ENCODE results near the gene RAB11FIP4.

The RAB11FIP4 gene

DNA sequence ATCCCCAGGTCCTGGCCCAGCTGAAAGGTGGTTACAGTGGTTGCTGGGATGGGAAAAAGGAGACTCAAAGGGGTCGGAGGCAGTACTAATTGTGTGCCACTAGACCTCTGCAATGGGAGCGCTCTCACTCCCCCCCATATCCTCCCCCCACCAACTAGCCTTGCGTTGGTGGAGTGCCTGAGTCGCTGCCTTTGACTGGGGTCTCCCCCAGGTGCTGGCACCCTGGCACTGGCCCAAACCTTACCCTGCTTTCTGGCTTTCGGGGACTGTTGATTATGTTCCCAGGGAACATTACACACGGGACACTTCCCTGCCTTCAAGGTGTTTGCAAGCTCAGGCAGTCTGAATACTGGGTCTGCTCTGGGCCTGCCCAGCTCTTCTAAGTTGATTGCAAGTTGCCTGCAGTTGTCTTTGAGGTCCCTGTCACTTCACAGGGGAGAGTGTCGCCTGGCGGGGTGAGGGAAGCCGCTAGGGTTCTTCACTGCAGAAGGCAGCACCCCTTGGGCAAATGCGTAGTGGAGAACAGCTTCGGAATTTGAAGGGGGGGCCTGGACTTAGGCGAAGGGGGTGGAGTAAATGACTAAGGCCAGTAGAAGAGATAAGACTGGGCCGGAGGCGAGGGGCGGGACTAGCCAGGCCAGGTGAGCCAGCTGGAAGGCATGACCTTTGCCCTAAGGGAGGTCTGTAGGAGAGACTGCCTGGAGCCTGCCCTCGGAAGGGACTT, 98.0 kb downstream of the RAB11FIP4 start:
- peak; percentile 23 for DNase-seq

DNA sequence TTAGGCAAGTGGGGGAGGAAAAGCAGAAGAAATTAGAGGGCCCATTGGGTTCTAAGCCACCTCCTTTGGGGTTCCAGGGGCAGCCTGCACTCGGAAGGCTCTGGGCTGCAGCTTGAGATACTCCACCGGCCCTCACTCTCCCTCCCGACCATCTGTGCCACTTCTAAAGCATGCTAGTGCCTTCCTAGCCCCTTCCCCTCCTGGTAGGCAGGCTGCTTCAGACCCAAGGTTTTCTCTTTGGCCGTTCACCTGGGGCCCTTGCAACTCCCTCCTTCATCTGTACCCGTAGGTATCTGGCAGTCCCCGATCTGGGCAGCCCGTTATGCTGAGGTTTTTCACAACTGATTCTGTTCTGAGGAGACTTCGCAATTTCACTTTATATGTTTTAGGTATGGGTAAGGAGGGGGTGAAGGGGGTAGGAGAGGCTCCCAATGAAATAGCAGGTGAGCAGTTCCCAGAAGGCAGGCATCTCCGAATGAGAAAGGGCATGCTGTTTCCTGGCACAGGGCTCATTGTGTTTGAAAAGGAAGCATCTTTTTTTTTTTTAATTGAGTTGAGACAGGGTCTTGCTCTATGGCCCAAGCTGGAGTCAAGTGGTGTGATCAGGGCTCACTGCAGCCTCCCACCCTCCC, 98.7 kb downstream of the RAB11FIP4 start:
- no peak for DNase-seq

DNA sequence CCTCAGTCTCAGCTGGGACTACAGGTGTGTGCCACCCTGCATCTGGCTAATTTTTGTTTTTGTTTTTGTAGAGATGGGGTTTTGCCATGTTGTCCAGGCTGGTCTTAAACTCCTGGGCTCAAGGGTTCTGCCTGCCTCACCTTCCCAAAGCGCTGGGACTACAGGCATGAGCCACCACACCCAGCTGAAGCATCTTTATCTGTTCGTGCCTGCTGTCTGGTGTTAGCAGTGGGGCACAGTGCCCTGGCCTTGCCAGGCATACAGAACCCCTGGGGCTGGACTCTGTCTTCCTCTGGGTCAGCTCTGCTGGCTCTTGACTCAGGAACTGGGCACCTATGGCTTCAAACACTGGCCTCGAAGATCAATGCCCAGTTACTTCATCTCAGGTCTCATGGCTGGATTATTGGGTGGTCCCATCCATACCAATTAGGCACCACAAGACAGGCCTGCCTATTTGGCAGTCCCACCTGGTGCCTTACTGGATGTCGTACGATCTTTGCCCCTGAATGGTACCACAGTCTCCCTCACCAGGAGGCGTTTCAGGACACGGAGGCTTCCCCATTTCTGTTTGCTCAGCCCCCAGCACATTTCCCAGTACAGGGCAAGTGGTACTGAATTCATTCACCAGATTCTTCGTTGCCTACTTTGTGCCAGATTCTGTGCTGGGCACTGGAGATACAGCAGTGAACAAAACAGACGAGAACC, 99.3 kb downstream of the RAB11FIP4 start:
- DNase-seq: no peak

DNA sequence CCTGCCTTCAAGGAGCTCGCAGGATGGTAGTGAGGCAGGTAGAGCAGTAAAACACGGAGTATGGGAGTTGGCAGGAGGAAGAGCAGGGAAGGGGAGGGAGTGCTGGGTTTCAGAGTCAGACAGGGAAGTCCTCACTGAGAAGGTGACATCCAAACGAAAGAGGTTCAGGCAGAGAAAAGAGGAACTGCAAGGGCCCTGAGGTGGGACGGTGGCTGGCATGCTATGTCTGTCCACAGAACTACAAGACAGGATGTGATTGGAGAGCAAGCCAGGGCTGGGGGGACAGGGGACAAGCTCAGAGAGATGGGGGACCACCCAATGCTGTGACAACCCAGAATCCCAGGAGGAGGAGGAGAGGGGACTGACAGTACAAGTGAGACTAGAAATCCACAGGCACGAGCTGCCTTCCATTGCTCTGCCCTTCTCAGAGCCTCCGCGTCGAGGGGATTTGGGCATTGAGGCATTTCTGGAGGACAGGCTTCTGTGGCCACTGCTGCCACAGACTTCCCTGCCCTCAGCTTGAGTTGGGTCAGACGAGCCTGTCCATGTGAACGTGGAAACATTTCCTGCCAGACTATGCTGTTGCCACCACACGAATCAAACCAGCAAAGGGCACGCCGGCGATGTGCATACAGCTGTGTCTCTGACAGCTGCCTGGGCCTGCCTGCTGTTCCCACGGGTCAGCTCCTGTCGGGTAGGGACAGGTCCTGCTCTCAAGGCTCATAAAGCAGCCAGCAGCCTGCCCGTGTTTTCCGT, 100.1 kb downstream of the RAB11FIP4 start:
- DNase-seq: peak; percentile 20

DNA sequence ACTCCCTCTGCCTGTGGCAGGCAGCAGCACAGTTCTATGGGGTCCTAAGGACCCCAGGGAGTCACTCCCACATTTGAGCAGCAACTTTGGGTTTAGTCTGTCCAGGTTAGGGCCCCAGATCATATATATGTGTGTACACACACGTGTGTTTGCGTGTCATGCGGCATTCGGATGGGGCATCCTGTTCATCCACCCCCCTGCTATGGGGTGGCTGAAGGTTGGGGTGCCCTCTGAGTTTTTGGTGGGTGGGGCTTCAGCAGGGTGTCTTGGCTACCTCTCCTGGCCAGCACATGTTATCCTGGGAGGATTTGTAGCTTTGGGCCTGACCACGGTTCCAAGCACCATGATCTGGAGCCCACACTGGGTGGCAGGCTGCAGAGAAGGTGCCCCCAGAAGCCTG, 100.7 kb downstream of the RAB11FIP4 start:
- DNase-seq: no peak

DNA sequence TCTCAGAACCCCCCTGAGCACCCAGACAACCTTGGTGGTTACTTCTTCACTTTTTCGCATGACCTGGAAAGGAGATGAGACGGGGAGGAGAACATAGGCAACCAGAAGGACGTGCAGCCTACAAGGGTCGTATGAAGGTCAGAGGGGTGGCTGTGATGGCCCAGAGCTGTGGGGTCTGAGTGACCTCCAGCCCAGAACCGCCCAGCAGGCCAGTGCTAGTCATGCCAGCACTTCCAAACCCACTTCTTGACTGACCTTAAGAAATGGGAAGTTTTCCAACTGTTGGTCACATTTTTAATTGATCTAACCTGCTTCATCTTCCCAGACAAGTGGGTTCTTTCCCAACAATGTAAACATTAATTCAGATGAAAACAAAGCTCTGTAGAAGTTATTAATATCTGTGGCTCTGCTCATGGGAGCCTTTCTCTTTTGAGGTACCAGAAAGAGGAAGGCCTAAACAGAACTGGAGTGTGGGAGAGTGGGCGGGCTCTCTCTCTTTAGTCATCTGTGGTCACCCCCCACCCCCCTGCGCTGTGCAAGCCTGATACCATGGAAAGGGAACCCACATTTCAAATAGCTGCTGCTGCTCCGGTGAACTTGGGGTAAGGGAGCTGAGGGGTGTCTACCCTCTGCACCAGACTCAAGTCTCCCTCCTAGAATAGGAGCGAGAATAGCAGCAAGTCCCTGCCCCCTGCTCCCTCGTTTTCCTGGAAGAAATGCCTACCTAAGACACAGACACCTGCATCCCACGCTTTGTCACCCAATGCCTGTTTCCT, 101.6 kb downstream of the RAB11FIP4 start:
- DNase-seq: peak; percentile 60

DNA sequence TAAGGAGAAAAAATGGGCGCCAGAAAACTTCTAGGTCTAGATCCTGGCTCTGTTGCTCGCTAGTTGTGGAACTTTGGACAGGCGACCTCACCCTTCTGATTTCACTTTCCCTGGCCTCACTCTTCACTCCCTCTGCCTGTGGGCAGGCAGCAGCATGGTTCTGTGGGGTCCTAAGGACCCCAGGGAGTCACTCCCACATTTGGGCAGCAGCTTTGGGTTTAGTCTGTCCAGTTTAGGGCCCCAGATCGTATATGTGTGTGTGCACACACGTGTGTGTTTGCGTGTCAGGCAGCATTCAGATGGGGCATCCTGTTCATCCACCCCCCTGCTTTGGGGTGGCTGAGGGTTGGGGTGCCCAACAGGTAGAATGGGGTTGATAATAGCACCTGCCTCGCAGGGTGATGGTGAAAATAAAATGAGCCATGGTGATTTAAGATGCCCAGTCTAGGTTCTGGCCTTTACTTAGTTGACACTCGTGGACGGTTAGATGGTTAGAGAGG, 102.2 kb downstream of the RAB11FIP4 start:
- DNase-seq: peak; percentile 26

DNA sequence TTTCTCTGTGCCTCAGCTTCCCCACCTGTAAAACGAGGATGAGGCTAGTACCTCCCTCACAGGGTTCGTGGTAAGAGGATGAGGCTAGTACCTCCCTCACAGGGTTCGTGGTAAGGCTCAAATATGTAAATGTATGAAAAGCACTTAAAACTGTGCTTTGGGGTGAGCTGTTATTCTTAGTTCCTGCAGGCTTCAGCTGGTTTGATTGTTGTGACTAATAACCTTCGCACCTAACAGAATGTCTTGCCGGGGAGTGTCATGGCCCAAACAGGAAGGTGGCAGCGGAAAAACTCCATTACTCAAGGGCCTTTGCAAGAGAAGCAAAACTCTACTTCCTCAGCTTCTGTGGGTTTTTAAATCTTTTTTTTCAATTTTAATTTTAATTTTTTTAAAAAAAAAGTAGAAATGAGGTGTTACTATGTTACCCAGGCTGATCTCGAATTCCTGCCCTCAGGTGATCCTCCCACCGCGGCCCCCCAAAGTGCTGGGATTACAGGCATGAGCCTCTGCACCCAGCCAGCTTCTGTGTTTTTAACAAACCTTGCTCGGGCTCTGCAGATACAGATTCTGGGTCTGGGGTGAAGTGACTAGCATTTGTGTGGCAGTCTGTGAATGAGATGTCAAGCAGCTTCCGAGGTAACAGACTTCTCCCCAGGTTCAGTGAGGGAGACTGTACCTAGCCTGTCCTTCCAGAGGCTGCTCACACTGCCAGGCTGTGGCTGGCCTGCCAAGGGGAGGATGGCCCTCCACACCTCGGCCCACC, 103.0 kb downstream of the RAB11FIP4 start:
- peak; percentile 81 for DNase-seq

DNA sequence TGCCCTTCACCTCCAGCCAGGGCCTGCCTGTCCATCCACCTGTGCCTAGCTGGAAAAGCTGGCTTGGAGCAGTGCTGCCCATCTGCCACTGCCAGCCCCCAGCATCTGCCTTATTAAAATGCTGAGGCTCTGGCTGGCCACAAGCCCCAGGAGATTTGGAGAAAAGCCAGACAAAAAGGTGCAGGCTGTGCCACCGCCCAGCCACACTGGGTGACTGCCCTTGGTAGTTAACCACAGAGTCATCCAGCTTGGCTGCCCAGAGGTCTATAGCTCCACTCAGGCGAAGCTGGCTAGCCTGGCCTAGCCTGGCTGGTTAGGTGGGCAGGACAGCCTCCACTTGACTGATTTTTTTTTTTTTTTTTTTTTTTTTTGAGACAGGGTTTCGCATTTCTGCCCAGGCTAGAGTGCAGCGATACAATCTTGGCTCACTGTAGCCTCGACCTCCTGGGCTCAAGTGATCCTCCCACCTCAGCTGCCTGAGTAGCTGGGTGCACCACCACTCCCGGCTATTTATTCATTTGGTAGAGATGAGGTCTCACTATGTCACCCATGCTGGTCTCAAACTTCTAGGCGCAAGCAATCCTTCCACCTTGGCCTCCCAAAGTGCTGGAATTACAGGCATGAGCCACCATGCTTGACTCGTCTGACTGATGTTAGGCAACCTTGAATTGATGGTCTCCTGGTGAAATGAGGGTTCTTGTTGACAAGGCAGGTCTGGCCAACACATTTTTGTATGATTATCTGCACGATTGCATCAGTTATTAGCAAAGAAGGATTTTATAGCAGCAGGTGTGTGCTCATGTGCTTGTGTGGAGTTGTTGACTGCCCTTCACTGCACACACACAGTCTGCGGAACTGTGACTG, 103.8 kb downstream of the RAB11FIP4 start:
- DNase-seq: peak; percentile 19

DNA sequence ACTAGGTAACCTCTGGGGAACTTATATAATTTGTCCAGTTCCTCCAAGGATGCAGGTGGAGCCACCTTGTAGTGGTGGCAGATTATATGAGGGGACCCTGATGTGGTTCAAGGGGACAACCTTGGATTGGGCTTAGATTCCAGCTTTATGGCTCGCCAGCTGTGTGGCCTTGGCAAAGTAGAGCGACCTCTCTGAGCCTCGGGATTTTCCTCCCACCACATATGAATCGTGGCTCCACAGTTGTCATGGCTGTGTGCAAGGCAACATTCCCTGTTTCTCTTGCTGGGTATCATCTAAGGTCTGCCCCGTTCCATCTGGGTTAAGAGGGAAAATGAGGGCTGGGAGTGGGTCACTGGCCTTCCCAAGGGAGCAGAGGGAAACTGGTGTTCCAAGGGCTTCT, 104.6 kb downstream of the RAB11FIP4 start:
- no peak for DNase-seq

DNA sequence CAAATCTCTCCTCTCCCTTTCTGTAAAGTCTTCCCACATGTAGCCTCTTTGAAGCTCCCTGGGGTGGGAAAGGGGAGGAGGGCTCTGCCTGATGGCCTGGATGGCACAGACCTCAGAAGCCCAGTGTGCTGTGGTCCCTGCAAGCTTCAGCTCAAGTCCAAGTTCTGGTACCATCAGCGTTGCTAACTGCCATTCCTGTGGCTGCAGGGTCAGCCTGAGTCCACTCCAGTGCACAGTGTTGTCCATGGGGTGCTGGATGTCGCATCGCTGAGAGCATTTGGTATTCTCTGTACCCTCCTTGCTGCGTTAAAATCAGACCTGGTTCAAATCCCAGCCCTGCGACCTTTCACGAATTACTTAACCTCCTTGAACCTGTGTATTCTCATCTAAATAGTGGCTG, 105.1 kb downstream of the RAB11FIP4 start:
- DNase-seq: no peak

DNA sequence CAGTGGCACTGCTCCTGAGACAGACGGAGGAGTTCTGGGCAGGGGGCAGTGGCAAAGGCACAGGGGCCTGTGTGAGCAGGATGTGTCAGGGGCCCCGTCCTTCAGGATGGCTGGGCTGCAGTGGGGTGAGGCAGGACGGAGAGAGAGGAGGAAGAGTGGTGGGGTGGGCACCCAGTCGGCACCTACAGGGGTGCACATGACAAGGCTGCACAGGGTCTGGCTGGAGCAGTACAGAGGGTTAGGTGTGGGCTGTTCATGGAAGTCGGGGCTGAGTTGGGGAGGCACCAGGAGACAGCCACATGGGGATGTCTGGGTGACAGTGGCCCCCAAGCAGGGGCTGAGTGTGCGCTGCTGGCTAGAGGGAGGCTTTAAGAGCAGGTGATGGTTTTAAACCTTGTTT, 106.0 kb downstream of the RAB11FIP4 start:
- DNase-seq: no peak

DNA sequence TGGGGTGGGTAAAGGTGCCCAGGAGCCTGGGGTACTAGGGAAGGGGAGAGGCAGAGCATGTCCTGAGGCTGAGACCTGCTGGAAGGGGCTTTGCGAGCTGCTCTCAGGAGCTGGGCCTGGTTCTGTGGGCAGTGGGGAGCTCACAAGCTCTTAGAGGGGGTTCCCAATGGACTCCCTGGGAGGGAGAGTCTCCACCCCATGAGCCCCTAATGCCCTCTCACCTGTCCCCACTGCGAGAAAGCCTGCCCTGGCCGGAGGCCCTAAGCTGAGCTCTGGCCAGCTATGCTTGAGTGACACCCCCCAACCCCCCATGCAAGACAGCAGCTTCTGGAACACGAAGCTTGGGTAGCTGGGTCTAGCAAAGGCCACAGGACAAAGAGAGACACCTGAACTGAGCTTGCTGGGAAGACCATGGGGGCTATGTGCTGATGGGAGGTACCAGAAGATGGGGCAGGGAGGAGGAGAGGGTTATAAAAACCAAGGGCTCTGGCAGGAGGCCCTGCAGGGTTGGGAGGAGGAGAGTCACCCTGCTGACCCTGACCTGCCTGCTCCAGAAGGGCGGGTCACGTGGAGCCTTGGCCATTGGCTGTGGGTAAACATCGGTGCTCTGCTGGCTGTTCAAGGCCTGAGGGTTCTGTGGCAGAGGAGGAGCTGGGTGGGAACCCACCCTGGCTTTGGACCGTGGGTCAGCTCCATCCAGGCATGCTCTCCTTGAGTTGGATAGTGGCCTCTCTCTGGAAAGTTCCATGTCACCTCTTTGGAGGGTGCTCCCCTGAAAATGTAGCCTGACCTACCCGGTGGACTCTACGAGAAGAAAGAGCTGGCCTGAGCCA, 106.7 kb downstream of the RAB11FIP4 start:
- DNase-seq: no peak

DNA sequence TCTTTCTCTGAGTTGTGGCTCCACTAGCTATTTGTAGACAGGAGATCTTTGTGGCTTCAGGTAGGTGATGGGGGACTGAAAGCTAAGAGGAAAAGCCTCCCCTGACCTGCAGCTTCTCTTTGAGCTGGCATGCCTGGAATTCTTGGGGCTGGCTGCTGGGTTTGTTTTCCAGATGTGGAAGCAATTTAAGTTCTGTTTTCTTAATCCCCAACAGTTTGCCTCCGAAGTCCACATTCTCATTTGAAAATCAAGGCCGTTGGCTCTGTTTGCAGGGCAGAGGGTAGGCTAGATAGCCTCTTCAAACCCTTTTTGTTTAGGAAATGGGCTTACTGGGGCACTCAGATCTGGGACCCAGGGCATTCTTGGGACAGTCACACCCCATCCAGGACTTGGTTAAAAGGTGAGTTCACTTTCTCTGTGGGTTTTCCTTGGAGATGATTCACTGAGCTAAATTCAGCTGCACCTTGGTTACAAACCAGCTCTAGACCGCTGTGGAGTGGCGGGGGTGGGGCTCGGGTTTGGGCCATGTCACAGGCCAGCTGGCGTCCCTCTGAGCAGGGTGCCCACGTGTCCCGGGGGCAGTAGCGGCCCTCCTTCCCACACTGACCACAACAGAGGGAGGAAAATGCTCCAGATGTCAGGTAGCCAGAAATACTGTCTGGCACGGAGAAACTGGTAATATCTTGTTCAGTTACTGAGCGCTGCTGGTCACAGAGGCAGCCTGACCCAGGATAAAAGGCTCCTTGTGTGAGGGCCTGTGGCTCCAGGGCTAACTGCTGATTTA, 108.5 kb downstream of the RAB11FIP4 start:
- no peak for DNase-seq

DNA sequence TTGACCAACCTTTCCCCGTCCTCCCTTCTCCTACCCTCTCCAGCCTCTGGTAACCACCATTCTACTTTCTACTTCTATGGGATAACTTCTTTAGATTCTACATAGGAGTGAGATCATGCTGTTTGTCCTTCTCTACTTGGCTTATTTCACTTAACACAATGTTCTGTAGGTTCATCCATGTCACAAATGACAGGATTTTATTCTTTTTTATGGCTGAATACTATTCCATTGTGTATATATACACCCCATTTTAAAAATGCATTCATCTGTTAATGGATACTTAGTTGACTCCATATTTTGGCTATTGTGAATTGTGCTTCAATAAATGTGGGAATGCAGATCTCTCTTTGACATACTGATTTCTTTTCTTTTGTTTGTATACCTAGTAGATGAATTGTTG, 115.0 kb downstream of the RAB11FIP4 start:
- no peak for DNase-seq

DNA sequence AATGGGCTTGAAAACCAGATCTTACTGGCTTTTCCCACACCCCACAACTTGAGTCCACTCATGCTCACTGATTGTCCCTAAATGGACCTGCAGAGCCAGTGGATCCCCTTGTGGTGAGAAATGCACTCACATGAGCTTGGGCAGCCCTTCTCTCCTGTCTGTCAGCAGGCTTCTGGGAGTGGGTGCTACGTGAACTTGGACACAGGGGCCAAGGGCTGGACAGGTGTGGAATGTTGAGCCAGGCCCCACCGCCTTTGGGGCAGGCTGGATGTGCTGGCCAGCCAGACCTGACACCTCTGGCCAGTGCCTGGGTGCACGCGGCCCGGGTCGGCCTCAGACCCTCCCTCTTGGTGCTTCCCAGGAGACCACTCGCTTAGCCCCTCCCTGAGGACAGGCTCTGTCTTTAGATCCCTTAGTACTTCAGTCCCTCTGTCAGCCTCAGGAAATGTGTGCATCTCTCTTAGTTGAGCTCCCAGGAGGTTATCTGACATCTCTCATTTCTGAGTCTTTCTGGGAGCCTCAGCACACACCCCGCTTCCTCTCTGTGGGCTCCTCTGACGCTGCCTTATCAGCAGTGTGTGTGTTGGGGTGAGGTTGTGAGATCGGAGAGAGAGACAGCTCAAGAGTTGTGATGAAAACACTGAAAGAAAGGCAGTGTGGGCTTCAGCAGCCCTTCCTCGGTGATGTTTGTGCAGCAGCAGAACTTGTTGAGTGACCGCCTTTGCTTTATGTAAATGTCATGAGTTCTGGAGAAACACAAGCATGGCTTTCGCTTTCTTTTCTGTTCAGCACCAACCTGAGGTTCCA, 117.0 kb downstream of the RAB11FIP4 start:
- peak; percentile 81 for DNase-seq

DNA sequence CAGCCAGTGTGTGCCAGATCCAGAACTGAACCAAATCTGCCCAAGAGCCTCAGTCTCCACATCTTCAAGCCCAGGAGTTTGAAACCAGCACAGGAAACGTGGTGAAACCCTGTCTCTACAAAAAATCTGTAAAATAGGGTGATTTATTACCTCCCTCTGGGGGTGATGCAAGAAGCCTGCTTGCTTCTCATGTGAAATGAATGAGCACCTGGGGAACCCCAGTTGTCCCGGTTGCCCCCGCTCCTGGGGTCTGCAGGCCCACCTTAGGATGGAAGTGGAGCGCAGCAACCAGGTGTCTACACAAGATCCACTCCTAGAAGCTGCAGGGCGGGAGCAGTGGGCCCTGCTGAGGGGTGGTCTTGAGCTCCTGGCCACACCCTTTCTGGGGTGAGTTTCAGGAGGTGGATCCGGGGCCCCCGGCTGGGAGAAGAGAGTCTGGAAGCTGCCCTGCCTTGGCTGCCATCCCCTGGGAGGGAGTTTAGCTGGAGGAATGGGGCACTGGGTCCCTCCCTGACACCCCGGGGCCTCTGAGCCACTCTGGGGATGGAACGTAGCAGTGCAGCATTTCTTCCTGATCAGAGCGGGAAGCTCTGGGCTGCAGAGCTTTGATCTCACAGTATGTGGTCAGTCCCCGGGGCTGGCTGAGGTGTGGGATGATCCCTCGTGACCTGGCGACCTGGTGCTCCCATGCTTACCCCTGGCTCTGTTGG, 117.8 kb downstream of the RAB11FIP4 start:
- DNase-seq: no peak
